Stimulated activated naive CD8-positive, alpha-beta T cell treated with anti-CD3 and anti-CD28 coated beads, Interleukin-15, amount 100 ng/mL, for 72 hours (primary cell): ENCODE data around the gene TRIM69.
"Not testable (repeated sequence)": the region's sequence is repeated elsewhere in the genome, so short reads cannot be mapped to it uniquely, and the experiment has no call there.

Source experiments
- ATAC-seq: fragments of 150-1000 bp; cut with Tn5 transposase; 2 replicates; pipeline ENCODE4 v1.10.0; 2021; ENCODE audit warnings: mild to moderate bottlenecking, moderate library complexity
- DNase-seq, 2 donors: peaks; one replicate each; pipeline ENCODE4 v3.0.0; 2021 to 2022
- H3K27ac Mint-ChIP-seq, 2 donors: one replicate each; pipeline ENCODE4 v1.8.0; 2022; ENCODE audit warnings: mild to moderate bottlenecking in 2 of 2, mixed read lengths in 2 of 2, moderate library complexity in 2 of 2
- H3K27me3 Mint-ChIP-seq: one replicate; pipeline ENCODE4 v1.8.0; 2022; ENCODE audit warnings: mixed read lengths
- H3K4me1 Mint-ChIP-seq: one replicate; pipeline ENCODE4 v1.8.0; 2022; ENCODE audit warnings: mild to moderate bottlenecking, mixed read lengths
- H3K4me3 Mint-ChIP-seq, 2 donors: one replicate each; pipeline ENCODE4 v1.8.0; 2022; ENCODE audit warnings: mild to moderate bottlenecking in 2 of 2, mixed read lengths in 2 of 2, moderate library complexity in 1 of 2
- H3K9me3 Mint-ChIP-seq, 2 donors: one replicate each; pipeline ENCODE4 v1.8.0; 2022; ENCODE audit warnings: mixed read lengths in 2 of 2

Gene TRIM69

GRCh38 chr15:44726568-44727484 lies 9.5 kb upstream of the TRIM69 start:
- no peaks in the 10 kb centered on the region for H3K27me3 Mint-ChIP-seq

GRCh38 chr15:44727485-44728231 lies 8.7 kb upstream of the TRIM69 start:
- peak; percentile 37 to 45 for DNase-seq

More at GRCh38 chr15:44726568-44727484, 9.5 kb upstream of the TRIM69 start:
- DNase-seq (peak; percentile 77 to 88), ATAC-seq (peak; percentile 68)
- H3K4me1 Mint-ChIP-seq, result peaks cover 71% of the 10 kb centered on the region
- H3K27ac Mint-ChIP-seq, result peak overlapping the region; percentile 100
- peak overlapping the region; percentile 97 to 99 for H3K4me3 Mint-ChIP-seq
- no peaks in the 10 kb centered on the region for H3K9me3 Mint-ChIP-seq

GRCh38 chr15:44728232-44728575 lies 8.1 kb upstream of the TRIM69 start:
- not testable (repeated sequence) for H3K27me3 Mint-ChIP-seq, DNase-seq, H3K9me3 Mint-ChIP-seq, ATAC-seq
- peak overlapping the region; percentile 99 to 100 for H3K4me3 Mint-ChIP-seq
- peak overlapping the region; percentile 100 for H3K27ac Mint-ChIP-seq
- H3K4me1 Mint-ChIP-seq, result peaks cover 73% of the 10 kb centered on the region

More at GRCh38 chr15:44727485-44728231, 8.7 kb upstream of the TRIM69 start:
- Mint-ChIP-seq H3K4me1 (peaks cover 73% of the 10 kb centered on the region), H3K27me3 (no peaks in the 10 kb centered on the region), H3K9me3 (no peaks in the 10 kb centered on the region), H3K27ac (peak overlapping the region; percentile 100), H3K4me3 (peak overlapping the region; percentile 97 to 99)
- ATAC-seq, result no peak

GRCh38 chr15:44728576-44729407 lies 7.5 kb upstream of the TRIM69 start:
- ATAC-seq (peak; percentile 85), DNase-seq (peak; percentile 97 to 98)
- peaks cover 73% of the 10 kb centered on the region for H3K4me1 Mint-ChIP-seq
- H3K4me3 Mint-ChIP-seq, result peak overlapping the region; percentile 99 to 100
- no peaks in the 10 kb centered on the region for H3K9me3 Mint-ChIP-seq
- peak overlapping the region; percentile 100 for H3K27ac Mint-ChIP-seq
- no peaks in the 10 kb centered on the region for H3K27me3 Mint-ChIP-seq

- Mint-ChIP-seq H3K27ac (peak overlapping the region; percentile 100), H3K27me3 (no peaks in the 10 kb centered on the region), H3K9me3 (no peaks in the 10 kb centered on the region), H3K4me3 (peak overlapping the region; percentile 99 to 100), H3K4me1 (peaks cover 73% of the 10 kb centered on the region)
- DNase-seq (peak in 1 of 2 donors; percentile 66), ATAC-seq (peak; percentile 18)
Measured at GRCh38 chr15:44729408-44730127, 6.8 kb upstream of the TRIM69 start.

- ATAC-seq (no peak), DNase-seq (no peak)
- H3K9me3 Mint-ChIP-seq, result no peaks in the 10 kb centered on the region
- peak overlapping the region; percentile 81 to 85 for H3K4me3 Mint-ChIP-seq
- H3K4me1 Mint-ChIP-seq, result peaks cover 65% of the 10 kb centered on the region
- H3K27ac Mint-ChIP-seq, result peak overlapping the region; percentile 96 to 97
- no peaks in the 10 kb centered on the region for H3K27me3 Mint-ChIP-seq
Measured at GRCh38 chr15:44734839-44735481, 1.4 kb upstream of the TRIM69 start.

GRCh38 chr15:44735482-44736180 lies 697 bp upstream of the TRIM69 start:
- peak overlapping the region; percentile 96 to 97 for H3K27ac Mint-ChIP-seq
- DNase-seq (peak; percentile 33 to 78), ATAC-seq (peak; percentile 85)
- H3K4me1 Mint-ChIP-seq, result peaks cover 65% of the 10 kb centered on the region
- H3K4me3 Mint-ChIP-seq, result peak overlapping the region; percentile 81 to 85
- H3K27me3 Mint-ChIP-seq, result no peaks in the 10 kb centered on the region
- no peaks in the 10 kb centered on the region for H3K9me3 Mint-ChIP-seq

GRCh38 chr15:44738340-44738984 lies 2.1 kb downstream of the TRIM69 start:
- Mint-ChIP-seq H3K9me3 (no peaks in the 10 kb centered on the region), H3K4me1 (peaks cover 44% of the 10 kb centered on the region), H3K27ac (peak overlapping the region in 1 of 2 donors; percentile 59), H3K4me3 (peak overlapping the region; percentile 74 to 83), H3K27me3 (no peaks in the 10 kb centered on the region)
- DNase-seq (peak in 1 of 2 donors; percentile 18), ATAC-seq (no peak)

- H3K4me1 Mint-ChIP-seq, result peaks cover 35% of the 10 kb centered on the region
- ATAC-seq, H3K27ac Mint-ChIP-seq, DNase-seq, H3K27me3 Mint-ChIP-seq, H3K9me3 Mint-ChIP-seq: not testable (repeated sequence)
- H3K4me3 Mint-ChIP-seq, result peak overlapping the region; percentile 29 to 83
Measured at GRCh38 chr15:44739222-44739847, 3.0 kb downstream of the TRIM69 start.

- not testable (repeated sequence) for H3K27ac Mint-ChIP-seq, H3K27me3 Mint-ChIP-seq, ATAC-seq, DNase-seq, H3K4me3 Mint-ChIP-seq
- H3K9me3 Mint-ChIP-seq, result peaks cover 18 to 20% of the 10 kb centered on the region in 2 donors
- H3K4me1 Mint-ChIP-seq, result peaks cover 10% of the 10 kb centered on the region
Measured at GRCh38 chr15:44743454-44743853, 7.1 kb downstream of the TRIM69 start.

- H3K9me3 Mint-ChIP-seq, result peaks cover 22 to 31% of the 10 kb centered on the region in 2 donors
- no peak for ATAC-seq
- no peak overlapping the region for H3K4me3 Mint-ChIP-seq
- H3K4me1 Mint-ChIP-seq, result peaks cover 35% of the 10 kb centered on the region
- DNase-seq, result no peak
- no peaks in the 10 kb centered on the region for H3K27me3 Mint-ChIP-seq
- no peak overlapping the region for H3K27ac Mint-ChIP-seq
Measured at GRCh38 chr15:44753345-44753744, 17.0 kb downstream of the TRIM69 start.

- DNase-seq, result no peak
- Mint-ChIP-seq H3K27me3 (no peaks in the 10 kb centered on the region), H3K4me3 (no peak overlapping the region), H3K27ac (no peak overlapping the region), H3K4me1 (no peaks in the 10 kb centered on the region), H3K9me3 (no peaks in the 10 kb centered on the region)
- no peak for ATAC-seq
Measured at GRCh38 chr15:44763187-44763586, 26.9 kb downstream of the TRIM69 start.

- Mint-ChIP-seq H3K27ac (no peak overlapping the region), H3K4me1 (no peaks in the 10 kb centered on the region), H3K9me3 (no peaks in the 10 kb centered on the region), H3K4me3 (no peak overlapping the region), H3K27me3 (no peaks in the 10 kb centered on the region)
- DNase-seq (no peak), ATAC-seq (no peak)
Measured at GRCh38 chr15:44763848-44764247, 27.5 kb downstream of the TRIM69 start.
